GDM1 (cell line): ENCODE results near the gene IL21R.
"Not testable (repeated sequence)": the region's sequence is repeated elsewhere in the genome, so short reads cannot be mapped to it uniquely, and the experiment has no call there.

Experiments used
- DNase-seq: peaks from one replicate; lab custom pipeline; 2025; lab: John Stamatoyannopoulos, UW

IL21R gene

GRCh38 chr16:27446721-27447120, 44.7 kb downstream of the IL21R start:
- DNase-seq = no peak

- DNase-seq = no peak
Measured at GRCh38 chr16:27447301-27447700, 45.3 kb downstream of the IL21R start.

- DNase-seq = no peak
Measured at GRCh38 chr16:27448532-27449433, 46.8 kb downstream of the IL21R start.

- DNase-seq = no peak
Measured at GRCh38 chr16:27449434-27450195, 47.6 kb downstream of the IL21R start.

DNA sequence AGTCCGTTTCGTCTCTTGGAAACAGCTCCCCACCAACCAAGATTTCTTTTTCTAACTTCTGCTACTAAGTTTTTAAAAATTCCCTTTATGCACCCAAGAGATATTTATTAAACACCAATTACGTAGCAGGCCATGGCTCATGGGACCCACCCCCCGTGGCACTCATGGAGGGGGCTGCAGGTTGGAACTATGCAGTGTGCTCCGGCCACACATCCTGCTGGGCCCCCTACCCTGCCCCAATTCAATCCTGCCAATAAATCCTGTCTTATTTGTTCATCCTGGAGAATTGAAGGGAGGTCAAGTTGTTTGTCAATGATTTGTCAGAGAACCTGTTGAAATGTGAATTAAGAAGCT, 48.2 kb downstream of the IL21R start:
- no peak for DNase-seq

DNA sequence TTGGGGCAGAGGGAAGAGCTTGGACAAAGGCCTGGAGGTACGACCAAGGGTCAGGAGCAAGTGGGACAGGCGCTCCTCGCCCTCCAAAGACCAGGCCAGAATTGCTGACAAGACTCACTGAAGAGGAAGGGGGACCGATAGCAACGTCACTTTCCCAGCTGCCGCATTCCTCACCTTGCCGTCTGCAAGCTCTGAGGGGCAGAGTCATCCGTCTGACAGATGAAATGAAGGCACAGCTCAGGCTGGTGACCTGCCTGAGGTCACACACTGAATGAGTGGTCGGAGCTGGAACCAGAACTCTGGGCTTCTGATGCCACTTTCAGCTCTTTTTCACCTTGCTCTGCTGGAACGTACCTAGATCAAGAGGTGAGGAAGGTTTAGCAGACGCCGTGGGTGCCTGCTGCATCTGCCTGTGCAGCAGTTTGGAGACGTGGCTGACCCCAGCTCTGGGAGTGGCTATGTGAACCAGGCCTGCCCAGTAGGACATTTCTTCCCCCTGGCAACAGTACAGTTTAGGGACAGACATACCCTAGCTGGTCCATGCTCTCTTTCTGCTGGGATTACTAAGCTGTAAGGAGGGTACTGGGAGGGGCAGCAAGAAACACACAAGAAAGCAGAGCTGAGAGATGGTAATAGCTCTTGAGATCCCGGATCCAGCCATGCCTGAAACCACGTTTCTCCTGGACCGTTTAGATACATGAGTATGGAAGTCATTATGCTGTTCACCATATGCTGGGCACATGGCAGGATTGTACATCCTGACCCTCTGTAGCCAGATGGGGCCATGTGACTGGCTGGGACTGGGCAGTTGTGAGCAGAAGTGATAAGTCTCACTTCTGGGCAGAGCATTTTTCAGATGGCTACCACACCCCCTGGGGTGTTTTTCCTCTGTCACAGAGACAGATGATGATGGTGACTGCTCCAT, 50.9 kb downstream of the IL21R start:
- DNase-seq = no peak

GRCh38 chr16:27453494-27453825, 51.5 kb downstream of the IL21R start:
- DNase-seq = no peak

DNA sequence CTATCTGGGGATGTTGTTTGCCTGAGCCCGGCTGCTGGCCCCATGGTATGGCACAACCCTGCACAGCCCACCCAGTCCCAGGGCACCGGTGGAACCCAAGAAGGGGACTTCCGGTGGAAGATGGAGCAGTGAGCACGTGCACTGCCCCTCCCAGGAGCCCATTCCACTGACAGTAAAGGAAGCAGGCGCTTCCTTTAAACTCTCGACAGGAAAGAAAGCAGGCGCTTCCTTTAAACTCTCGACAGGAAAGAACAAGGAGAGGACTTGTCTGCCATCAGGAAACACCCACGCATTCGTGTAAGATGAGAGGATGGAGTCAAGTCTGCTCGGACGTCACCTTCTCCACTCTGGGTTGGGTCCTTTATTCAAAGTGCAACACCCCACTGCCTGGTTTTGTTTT, 53.7 kb downstream of the IL21R start:
- peak; percentile 61 for DNase-seq

DNA sequence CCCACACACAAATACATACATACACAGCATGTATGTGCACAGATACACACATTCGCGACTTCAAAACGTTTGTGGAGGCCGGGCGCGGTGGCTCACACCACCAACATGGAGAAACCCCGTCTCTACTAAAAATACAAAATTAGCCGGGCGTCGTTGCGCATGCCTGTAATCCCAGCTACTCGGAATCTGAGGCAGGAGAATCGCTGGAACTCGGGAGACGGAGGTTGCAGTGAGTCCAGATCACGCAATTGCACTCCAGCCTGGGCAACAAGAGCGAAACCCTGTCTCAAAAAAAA, 55.6 kb downstream of the IL21R start:
- not testable (repeated sequence) for DNase-seq

DNA sequence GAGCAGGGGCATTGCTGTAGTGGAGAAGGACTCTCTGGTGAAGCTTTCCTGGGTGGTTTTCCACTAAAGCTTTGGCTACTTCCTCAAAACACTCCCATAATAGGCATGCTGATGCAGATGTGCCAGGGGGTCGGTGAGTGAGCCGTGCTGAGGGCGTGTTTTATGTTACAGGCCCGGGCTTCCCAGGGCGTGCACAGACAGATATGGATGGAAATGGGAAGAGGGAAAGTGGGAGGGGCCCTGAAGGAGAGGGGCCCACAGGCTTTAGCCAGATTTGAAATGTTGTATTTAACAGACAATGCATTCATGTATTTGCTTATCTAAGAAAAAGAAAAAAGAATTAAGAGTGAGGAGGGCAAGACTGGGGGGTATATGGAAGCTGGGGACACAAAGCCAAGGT, 56.3 kb downstream of the IL21R start:
- DNase-seq = no peak

GRCh38 chr16:27458987-27459688, 57.2 kb downstream of the IL21R start:
- DNase-seq = no peak

- DNase-seq = no peak
Measured at GRCh38 chr16:27460213-27460612, 58.2 kb downstream of the IL21R start.

DNA sequence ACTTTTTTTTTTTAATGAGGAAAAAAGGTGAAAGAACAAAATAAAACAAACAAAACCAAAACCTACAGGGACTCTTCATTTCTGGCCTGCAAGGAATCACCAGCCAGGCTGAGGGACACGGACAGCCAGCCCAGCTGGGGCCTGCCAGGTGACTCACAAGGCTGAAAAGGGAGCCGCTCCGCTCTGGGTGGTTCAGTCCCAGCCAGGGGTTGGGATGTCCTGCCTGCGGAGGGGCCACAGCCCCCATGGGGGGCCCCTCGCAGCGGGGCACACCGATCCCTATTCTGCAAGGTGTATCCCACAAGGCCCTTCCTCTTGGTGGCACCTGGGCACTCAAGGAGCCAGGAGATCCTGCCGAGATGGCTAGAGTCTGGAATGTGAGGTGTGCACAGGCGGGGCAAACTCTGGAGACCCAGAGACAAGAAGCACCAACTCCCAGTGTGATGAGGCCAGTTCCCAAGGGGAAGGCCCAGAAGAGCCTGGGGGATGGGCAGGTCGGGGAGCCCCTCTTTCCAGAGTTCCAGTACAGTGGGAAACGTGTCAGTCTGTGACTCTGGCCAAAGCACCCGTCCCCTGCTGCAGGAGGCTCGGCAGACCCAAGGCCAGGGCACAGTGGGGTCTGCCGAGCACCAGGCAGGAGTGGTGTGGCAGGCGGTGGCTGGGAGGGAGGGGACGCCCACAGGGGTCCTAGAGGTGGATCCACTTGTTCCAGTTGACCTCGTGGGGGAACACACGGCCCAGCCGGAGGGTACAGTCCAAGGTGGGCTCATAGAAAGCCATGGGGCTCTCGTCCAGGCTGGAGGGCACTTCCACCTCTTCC, 58.9 kb downstream of the IL21R start:
- DNase-seq = no peak

DNA sequence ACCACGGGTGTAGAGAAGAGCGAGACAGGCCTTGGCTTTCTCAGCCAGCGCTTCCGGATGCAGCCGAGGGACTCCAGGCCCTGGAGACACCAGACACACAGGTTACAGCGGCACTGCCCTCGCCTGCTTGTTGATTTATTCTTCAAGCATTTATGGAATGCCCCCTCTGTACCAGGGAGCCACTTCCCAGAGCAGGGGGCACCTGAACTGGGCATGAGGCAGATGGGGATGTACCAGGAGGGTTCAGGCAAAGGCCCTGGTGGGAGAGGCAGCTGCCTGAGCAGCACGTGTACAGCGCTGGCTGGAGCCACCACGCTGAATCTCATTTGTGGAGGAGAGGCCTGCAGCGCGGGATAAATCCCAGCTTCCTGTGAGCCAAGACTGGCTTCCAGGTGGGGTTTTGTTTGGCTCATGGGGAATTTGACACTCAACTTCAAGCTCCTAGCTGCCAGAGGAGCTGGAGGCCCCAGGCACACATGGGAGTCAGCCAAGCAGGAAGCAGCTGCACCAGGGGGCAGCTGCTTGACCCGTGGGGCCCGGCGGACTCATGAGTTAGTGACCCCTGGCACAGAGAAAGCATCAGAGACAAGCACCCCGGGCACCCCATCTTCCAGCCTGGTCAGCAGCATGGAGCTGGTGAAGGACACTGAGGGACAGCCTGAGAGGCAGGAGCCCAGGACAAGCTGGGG, 59.7 kb downstream of the IL21R start:
- no peak for DNase-seq

GRCh38 chr16:27462200-27462845, 60.3 kb downstream of the IL21R start:
- no peak for DNase-seq

GRCh38 chr16:27462846-27463682, 61.1 kb downstream of the IL21R start:
- no peak for DNase-seq

DNA sequence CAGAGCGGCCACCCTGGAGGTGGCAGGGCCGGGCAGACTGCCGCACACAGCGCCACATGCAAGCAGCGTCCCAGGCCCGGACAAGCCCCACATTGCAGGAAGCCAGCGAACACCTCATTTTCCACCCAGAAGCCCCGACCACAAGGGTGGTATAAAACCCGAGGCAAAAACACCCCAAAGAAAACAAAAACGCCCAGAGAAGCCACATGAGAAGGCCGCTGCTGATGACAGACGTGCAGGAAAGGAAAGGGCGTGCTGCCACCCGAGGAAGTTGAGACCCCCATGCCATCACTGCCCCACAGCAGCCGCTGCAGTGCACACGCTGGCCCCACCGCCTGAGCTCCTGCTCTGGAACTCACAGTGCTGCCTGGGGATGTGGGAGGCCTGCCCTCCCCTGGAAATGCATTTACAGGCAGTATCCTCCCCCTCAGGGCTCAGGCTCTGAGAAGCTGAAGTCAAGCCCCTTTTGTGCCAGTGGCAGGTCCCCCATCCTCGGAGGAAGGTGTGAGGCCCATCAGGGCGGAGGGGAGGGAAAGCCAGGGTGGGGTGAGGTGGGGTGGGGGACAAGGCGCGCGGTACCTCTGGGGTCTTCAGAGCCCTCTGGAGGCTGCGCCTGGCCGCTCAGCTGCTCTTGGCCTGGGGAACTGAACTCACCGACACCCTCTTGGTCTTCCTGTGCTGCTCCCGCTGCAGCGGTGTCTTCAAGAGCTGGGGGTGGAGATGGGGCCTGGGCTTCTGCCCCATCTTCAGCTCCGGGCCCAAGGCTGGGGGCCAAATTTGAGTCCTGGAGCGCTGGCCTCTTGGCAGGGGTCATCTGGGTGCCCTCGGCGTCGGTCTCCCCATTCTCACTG, 62.0 kb downstream of the IL21R start:
- no peak for DNase-seq
